Measurements from ENCODE around the gene TMEM43. TPM values are rescaled to one million over a fixed set of nuclear protein-coding genes. Genes with fewer than 3 reads are reported as not detected.

The TMEM43 gene
- total and polyA plus RNA-seq, 5 donors = 46.7 to 103 (median 53.7) TPM

- Histone ChIP-seq H3K27me3 (ENCODE audit: control insufficient read depth, insufficient read depth) (no peaks in the 10 kb centered on the region), H3K27ac (ENCODE audit: low read length) (peak overlapping the region; percentile 74), H3K9me3 (ENCODE audit: control insufficient read depth, low read length) (no peaks in the 10 kb centered on the region), H3K4me1 (ENCODE audit: control insufficient read depth, insufficient read depth, low read length) (peaks cover 14% of the 10 kb centered on the region), H3K4me3 (ENCODE audit: low read length) (no peak overlapping the region)
- ATAC-seq (no peak), DNase-seq (peak in 1 of 3 donors; percentile 15)
- 81% methylated on average over 9 of the region's 9 CpGs for WGBS
- intact Hi-C loops (cut with DNase I) = no loop called here
These were observed 20.4 kb downstream of the TMEM43 start for GRCh38 chr3:14145236-14145635.

GRCh38 chr3:14145670-14146380 is 21.0 kb downstream of the TMEM43 start:
- Histone ChIP-seq H3K4me1 (ENCODE audit: control insufficient read depth, insufficient read depth, low read length) (peaks cover 14% of the 10 kb centered on the region), H3K9me3 (ENCODE audit: control insufficient read depth, low read length) (no peaks in the 10 kb centered on the region), H3K27ac (ENCODE audit: low read length) (peak overlapping the region; percentile 19), H3K27me3 (ENCODE audit: control insufficient read depth, insufficient read depth) (no peaks in the 10 kb centered on the region), H3K4me3 (ENCODE audit: low read length) (no peak overlapping the region)
- peak in 1 of 3 donors; percentile 52 for DNase-seq
- no peak for ATAC-seq
- intact Hi-C loops (cut with DNase I) = no loop called here
- WGBS = 85% methylated on average over 10 of the region's 10 CpGs

GRCh38 chr3:14146381-14147065 is 21.7 kb downstream of the TMEM43 start:
- Histone ChIP-seq H3K4me1 (ENCODE audit: control insufficient read depth, insufficient read depth, low read length) (peaks cover 14% of the 10 kb centered on the region), H3K9me3 (ENCODE audit: control insufficient read depth, low read length) (no peaks in the 10 kb centered on the region), H3K4me3 (ENCODE audit: low read length) (no peak overlapping the region), H3K27ac (ENCODE audit: low read length) (no peak overlapping the region), H3K27me3 (ENCODE audit: control insufficient read depth, insufficient read depth) (no peaks in the 10 kb centered on the region)
- DNase-seq (peak in 1 of 3 donors; percentile 28), ATAC-seq (no peak)
- intact Hi-C loops (cut with DNase I) = no loop called here
- 87% methylated on average over 10 of the region's 10 CpGs for WGBS

- Histone ChIP-seq H3K9me3 (ENCODE audit: control insufficient read depth, low read length) (no peaks in the 10 kb centered on the region), H3K27ac (ENCODE audit: low read length) (no peak overlapping the region), H3K4me3 (ENCODE audit: low read length) (no peak overlapping the region), H3K27me3 (ENCODE audit: control insufficient read depth, insufficient read depth) (no peaks in the 10 kb centered on the region), H3K4me1 (ENCODE audit: control insufficient read depth, insufficient read depth, low read length) (peaks cover 14% of the 10 kb centered on the region)
- ATAC-seq (no peak), DNase-seq (peak in 1 of 3 donors; percentile 40)
- WGBS = 88% methylated on average over 5 of the region's 5 CpGs
- intact Hi-C loops (cut with DNase I) = no loop called here
These were observed 22.2 kb downstream of the TMEM43 start for GRCh38 chr3:14147066-14147435.

GRCh38 chr3:14147617-14148016 is 22.8 kb downstream of the TMEM43 start:
- H3K27me3 ChIP-seq (ENCODE audit: control insufficient read depth, insufficient read depth) = no peaks in the 10 kb centered on the region

GRCh38 chr3:14148041-14148985 is 23.5 kb downstream of the TMEM43 start:
- Histone ChIP-seq H3K4me1 (ENCODE audit: control insufficient read depth, insufficient read depth, low read length) (peaks cover 14% of the 10 kb centered on the region), H3K27ac (ENCODE audit: low read length) (no peak overlapping the region), H3K27me3 (ENCODE audit: control insufficient read depth, insufficient read depth) (no peaks in the 10 kb centered on the region), H3K9me3 (ENCODE audit: control insufficient read depth, low read length) (no peaks in the 10 kb centered on the region), H3K4me3 (ENCODE audit: low read length) (no peak overlapping the region)
- intact Hi-C loops (cut with DNase I) = no loop called here
- DNase-seq (peak in 1 of 3 donors; percentile 38), ATAC-seq (no peak)
- 85% methylated on average over 28 of the region's 28 CpGs for WGBS

More at GRCh38 chr3:14147617-14148016, 22.8 kb downstream of the TMEM43 start:
- Histone ChIP-seq H3K4me3 (ENCODE audit: low read length) (no peak overlapping the region), H3K4me1 (ENCODE audit: control insufficient read depth, insufficient read depth, low read length) (peaks cover 14% of the 10 kb centered on the region), H3K9me3 (ENCODE audit: control insufficient read depth, low read length) (no peaks in the 10 kb centered on the region), H3K27ac (ENCODE audit: low read length) (no peak overlapping the region)
- WGBS = 79% methylated on average over 12 of the region's 12 CpGs
- DNase-seq = peak in 1 of 3 donors; percentile 30
- ATAC-seq = no peak
- intact Hi-C loops (cut with DNase I) = no loop called here

GRCh38 chr3:14150078-14150477 is 25.2 kb downstream of the TMEM43 start:
- Histone ChIP-seq H3K27me3 (ENCODE audit: control insufficient read depth, insufficient read depth) (no peaks in the 10 kb centered on the region), H3K4me1 (ENCODE audit: control insufficient read depth, insufficient read depth, low read length) (peaks cover 8% of the 10 kb centered on the region), H3K27ac (ENCODE audit: low read length) (no peak overlapping the region), H3K4me3 (ENCODE audit: low read length) (no peak overlapping the region), H3K9me3 (ENCODE audit: control insufficient read depth, low read length) (no peaks in the 10 kb centered on the region)
- DNase-seq = peak in 1 of 3 donors; percentile 51
- no peak for ATAC-seq
- WGBS = 88% methylated on average over 9 of the region's 9 CpGs
- intact Hi-C loops (cut with DNase I) = no loop called here

- ATAC-seq (no peak), DNase-seq (no peak)
- WGBS = 94% methylated on average over 9 of the region's 9 CpGs
These were observed 25.8 kb downstream of the TMEM43 start for GRCh38 chr3:14150491-14151230.

GRCh38 chr3:14151471-14152083 is 26.7 kb downstream of the TMEM43 start:
- DNase-seq (peak in 1 of 3 donors; percentile 19), ATAC-seq (no peak)
- no peaks in the 10 kb centered on the region for H3K27me3 ChIP-seq (ENCODE audit: control insufficient read depth, insufficient read depth)
- intact Hi-C loops (cut with DNase I) = no loop called here
- no peak overlapping the region for H3K27ac ChIP-seq (ENCODE audit: low read length)
- H3K9me3 ChIP-seq (ENCODE audit: control insufficient read depth, low read length) = no peaks in the 10 kb centered on the region
- peaks cover 6% of the 10 kb centered on the region for H3K4me1 ChIP-seq (ENCODE audit: control insufficient read depth, insufficient read depth, low read length)
- no peak overlapping the region for H3K4me3 ChIP-seq (ENCODE audit: low read length)
- WGBS = 90% methylated on average over 12 of the region's 12 CpGs

More at GRCh38 chr3:14150491-14151230, 25.8 kb downstream of the TMEM43 start:
- intact Hi-C loops (cut with DNase I) = no loop called here
- Histone ChIP-seq H3K27ac (ENCODE audit: low read length) (no peak overlapping the region), H3K9me3 (ENCODE audit: control insufficient read depth, low read length) (no peaks in the 10 kb centered on the region), H3K4me1 (ENCODE audit: control insufficient read depth, insufficient read depth, low read length) (peaks cover 6% of the 10 kb centered on the region), H3K4me3 (ENCODE audit: low read length) (no peak overlapping the region), H3K27me3 (ENCODE audit: control insufficient read depth, insufficient read depth) (no peaks in the 10 kb centered on the region)
